Progenitor cell of endocrine pancreas (in vitro differentiated cells): Measurements from ENCODE around the gene PDE6D. TPM values are rescaled to one million over a fixed set of nuclear protein-coding genes. Genes with fewer than 3 reads are reported as not detected.

Experiments used
- DNase-seq: peaks from one replicate; pipeline ENCODE4 v3.0.0; 2021; ENCODE audit warnings: low spot score; ENCODE audit not compliant: unreplicated experiment
- H3K27ac Mint-ChIP-seq: 2 replicates; pipeline ENCODE4 v1.8.0; 2021; ENCODE audit warnings: mild to moderate bottlenecking, moderate library complexity, mixed read lengths
- H3K27me3 Mint-ChIP-seq: 2 replicates; pipeline ENCODE4 v1.8.0; 2021; ENCODE audit warnings: mixed read lengths
- H3K36me3 Mint-ChIP-seq: 2 replicates; pipeline ENCODE4 v1.8.0; 2022; ENCODE audit warnings: mixed read lengths; ENCODE audit not compliant: insufficient read depth
- H3K4me1 Mint-ChIP-seq: 2 replicates; pipeline ENCODE4 v1.8.0; 2021; ENCODE audit warnings: low read depth, mixed read lengths
- H3K4me3 Mint-ChIP-seq: 2 replicates; pipeline ENCODE4 v1.8.0; 2021; ENCODE audit warnings: low read depth, mild to moderate bottlenecking, moderate library complexity, mixed read lengths
- H3K9me3 Mint-ChIP-seq: 2 replicates; pipeline ENCODE4 v1.8.0; 2021; ENCODE audit warnings: low read depth, mixed read lengths
- CTCF ChIP-seq: fragments of 200-600 bp; sonication (generic); IDR thresholded peaks from one replicate; pipeline ENCODE4 v1.5.0; 2021; ENCODE audit warnings: antibody characterized with exemption, mild to moderate bottlenecking; ENCODE audit not compliant: unreplicated experiment
- total RNA-seq: library from RNA; stranded (reverse); gene quantifications from 2 replicates; pipeline ENCODE4 v1.2.1, GENCODE V29; 2021

PDE6D gene
- total RNA-seq, 1 donor from 2014 or later: 21.9 TPM

DNA sequence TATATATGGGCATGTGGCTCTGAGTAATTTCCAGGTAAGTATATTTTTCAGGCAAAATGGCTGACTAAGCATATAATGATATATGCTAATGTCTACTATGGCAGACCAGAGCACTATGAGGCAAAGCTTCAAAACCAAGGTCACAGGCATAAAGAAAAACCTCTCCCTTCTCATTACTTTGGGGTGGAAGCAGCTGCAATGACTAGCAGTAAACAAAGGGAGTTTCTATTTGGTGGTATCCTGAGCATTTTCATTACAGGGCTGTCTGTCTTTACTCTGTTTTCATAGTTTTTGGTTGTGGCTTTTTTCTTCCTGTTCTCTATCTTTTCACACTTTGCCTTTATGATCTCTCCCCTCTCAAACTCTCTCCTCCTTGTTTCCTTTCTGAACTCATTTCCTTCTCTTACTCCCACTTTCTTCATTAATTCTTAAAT is 15.6 kb downstream of the PDE6D start:
- Mint-ChIP-seq H3K4me1 (no peaks in the 10 kb centered on the region), H3K27me3 (no peaks in the 10 kb centered on the region), H3K27ac (no peak overlapping the region), H3K9me3 (no peaks in the 10 kb centered on the region), H3K36me3 (no peaks in the 10 kb centered on the region), H3K4me3 (no peak overlapping the region)
- no peak for DNase-seq
- TF ChIP-seq CTCF: no peak

DNA sequence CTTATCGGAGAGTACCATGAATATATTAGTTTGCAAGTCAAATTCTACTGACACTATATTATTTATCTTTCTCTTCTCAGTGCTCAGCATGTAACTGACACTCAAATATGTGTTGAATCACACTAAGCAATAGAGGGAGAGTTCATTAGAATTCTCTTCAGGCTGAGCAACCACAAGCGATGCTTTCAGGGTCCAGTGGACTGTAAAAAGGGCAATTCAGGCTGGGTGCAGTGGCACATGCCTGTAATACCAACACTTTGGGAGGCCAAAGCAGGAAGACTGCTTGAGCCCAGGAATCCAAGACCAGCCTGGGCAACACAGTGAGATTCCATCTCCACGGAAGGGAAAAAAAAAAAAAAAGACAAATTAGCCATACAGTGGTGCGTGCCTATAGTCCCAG is 16.3 kb downstream of the PDE6D start:
- TF ChIP-seq CTCF: no peak
- Mint-ChIP-seq H3K27me3 (no peaks in the 10 kb centered on the region), H3K4me1 (no peaks in the 10 kb centered on the region), H3K9me3 (no peaks in the 10 kb centered on the region), H3K36me3 (no peaks in the 10 kb centered on the region), H3K4me3 (no peak overlapping the region), H3K27ac (no peak overlapping the region)
- DNase-seq: no peak

DNA sequence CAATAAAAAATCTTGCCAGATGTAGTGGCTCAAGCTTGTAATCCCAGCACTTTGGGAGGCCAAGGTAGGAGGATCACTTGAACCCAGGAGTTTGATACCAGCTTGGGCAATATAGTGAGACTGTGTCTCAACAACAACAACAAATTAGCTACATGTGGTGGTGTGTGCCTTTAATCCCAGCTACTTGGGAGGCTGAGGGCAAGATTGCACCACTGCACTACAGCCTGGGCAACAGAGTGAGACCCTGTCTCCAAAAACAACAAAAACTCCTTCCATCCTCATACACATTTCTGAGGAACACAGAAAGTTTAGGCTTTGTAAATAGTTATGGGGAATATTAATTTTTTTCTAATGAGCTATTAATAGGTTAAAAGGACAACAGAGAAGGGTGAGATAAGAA is 17.0 kb downstream of the PDE6D start:
- Mint-ChIP-seq H3K4me3 (no peak overlapping the region), H3K9me3 (no peaks in the 10 kb centered on the region), H3K4me1 (no peaks in the 10 kb centered on the region), H3K36me3 (no peaks in the 10 kb centered on the region), H3K27ac (no peak overlapping the region), H3K27me3 (no peaks in the 10 kb centered on the region)
- no peak for DNase-seq
- TF ChIP-seq CTCF: no peak

GRCh38 chr2:231761735-231762134 is 19.3 kb downstream of the PDE6D start:
- no peak overlapping the region for H3K27ac Mint-ChIP-seq
- no peaks in the 10 kb centered on the region for H3K27me3 Mint-ChIP-seq

DNA sequence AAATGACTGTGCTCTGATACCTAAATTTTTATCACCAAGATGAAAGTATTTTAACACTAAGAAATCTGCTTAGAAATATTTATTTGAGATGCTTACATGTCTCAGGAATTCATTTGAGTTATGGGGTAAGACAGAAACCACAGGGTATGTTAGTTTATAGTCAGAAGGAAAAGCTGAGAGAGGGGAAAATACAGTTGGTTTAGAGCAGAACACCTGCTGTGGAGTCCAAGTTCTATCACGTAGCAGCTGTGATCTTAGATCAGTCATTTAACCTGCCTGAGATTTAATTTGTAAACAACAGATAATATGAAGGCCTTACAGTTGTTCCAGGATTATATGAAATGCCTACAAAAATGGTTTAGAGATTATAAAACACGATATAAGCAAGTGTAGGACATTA is 29.0 kb downstream of the PDE6D start:
- DNase-seq: no peak
- Mint-ChIP-seq H3K4me1 (no peaks in the 10 kb centered on the region), H3K36me3 (no peaks in the 10 kb centered on the region), H3K9me3 (no peaks in the 10 kb centered on the region), H3K4me3 (no peak overlapping the region), H3K27ac (no peak overlapping the region), H3K27me3 (no peaks in the 10 kb centered on the region)
- no peak for TF ChIP-seq CTCF

More at GRCh38 chr2:231761735-231762134, 19.3 kb downstream of the PDE6D start:
- Mint-ChIP-seq H3K4me3 (no peak overlapping the region), H3K9me3 (no peaks in the 10 kb centered on the region), H3K36me3 (no peaks in the 10 kb centered on the region), H3K4me1 (no peaks in the 10 kb centered on the region)
- no peak for TF ChIP-seq CTCF
- DNase-seq: no peak
